Heart right ventricle (tissue), 16 donors: ENCODE data around the gene MYO1E. TPM values are rescaled to one million over a fixed set of nuclear protein-coding genes. Genes with fewer than 3 reads are reported as not detected.

Source experiments
- ATAC-seq, 8 donors: fragments of 200-7000 bp; cut with Tn5 transposase; one replicate each; pipeline ENCODE4 v1.9.1; 2020; ENCODE audit warnings: mild to moderate bottlenecking in 8 of 8, moderate library complexity in 8 of 8, moderate number of reproducible peaks in 1 of 8
- DNase-seq, 2 donors: peaks; one replicate each; pipeline ENCODE4 v3.0.0-alpha.2; 2020
- H3K27ac ChIP-seq, 10 donors: fragments of 200-600 bp; sonication (generic) in 2 of 10; one replicate each; pipeline versions ENCODE4 v1.5.0 to v1.8.0; 2020 to 2022; ENCODE audit warnings: mild to moderate bottlenecking in 3 of 10
- H3K27me3 ChIP-seq, 7 donors: fragments of 200-600 bp; one replicate each; pipeline ENCODE4 v1.8.0; 2021 to 2022; ENCODE audit warnings: mild to moderate bottlenecking in 2 of 7
- H3K36me3 ChIP-seq, 9 donors: fragments of 200-600 bp; sonication (generic) in 1 of 9; one replicate each; pipeline versions ENCODE4 v1.5.0 to v1.8.0; 2020 to 2022; ENCODE audit warnings: mild to moderate bottlenecking in 2 of 9
- H3K4me1 ChIP-seq, 9 donors: fragments of 200-600 bp; sonication (generic) in 1 of 9; one replicate each; pipeline versions ENCODE4 v1.5.0 to v1.8.0; 2020 to 2022; ENCODE audit warnings: mild to moderate bottlenecking in 4 of 9
- H3K4me3 ChIP-seq, 10 donors: fragments of 200-600 bp; sonication (generic) in 2 of 10; one replicate each; pipeline versions ENCODE4 v1.5.0 to v1.8.0; 2020 to 2022; ENCODE audit warnings: mild to moderate bottlenecking in 7 of 10, moderate library complexity in 2 of 10
- H3K9me3 ChIP-seq, 11 donors: fragments of 200-600 bp in 10 of 11; sonication (generic) in 2 of 11; one replicate each; pipeline versions ENCODE4 v1.5.0 to v1.8.0; 2013 to 2022; ENCODE audit warnings: mild to moderate bottlenecking in 2 of 11, control low read depth in 1 of 11, moderate library complexity in 1 of 11
- WGBS, 2 donors: extraction: QIAGEN DNeasy Blood & Tissue Kit; methylation state at CpG; one replicate each; pipeline ENCODE4 v1.1.7; 2013; ENCODE audit warnings: inconsistent platforms in 1 of 2; 5-methylcytosine and 5-hydroxymethylcytosine counted together
- intact Hi-C, 10 donors: fragments of 100-400 bp; cut with DNase I; formaldehyde crosslinking; loops; one replicate each; pipeline versions ENCODE4 v1.11.1 to v1.14.2; 2022
- polyA plus RNA-seq, 2 donors: library from polyadenylated mRNA; stranded (reverse); fragments of 200-250 nt; gene quantifications; one replicate each; pipeline ENCODE4 v1.2.3, GENCODE V29; 2013
- total RNA-seq, 10 donors: library from RNA; stranded (reverse); fragmentation: NEBNext Ultra II Directional in 3 of 10; extraction: Animal tissue kit (Norgen Biotek cat#: 25700) in 3 of 10; gene quantifications; one replicate each; pipeline versions ENCODE4 v1.2.1 to v1.2.4, GENCODE V29; 2021 to 2023
- TF ChIP-seq, protein P1 (sequence below), 9 donors: fragments of 200-600 bp; sonication (generic) in 2 of 9; IDR thresholded peaks; one replicate each; pipeline versions ENCODE4 v1.5.0 to v1.8.0; 2021 to 2022; ENCODE audit warnings: antibody characterized with exemption in 9 of 9, mild to moderate bottlenecking in 5 of 9, moderate library complexity in 1 of 9
- donor health status: Arrhythmogenic right ventricular cardiomyopathy.
- donor health status: ischemic (EF 13 %, LVEDD 7.1; RV severe dilation, severe dysfunction).
- donor health status: healthy with polysubstance abuse.
- donor health status: DM: no; HTN: yes; CAD: no.
- donor health status: DM: no; HTN: no; CAD: no.
- donor health status: ischemic (EF 25% LVEDD 6.9; RV normal size, moderate dysfunction).
- donor health status: ischemic (EF 25% LVEDD 5.7; RV mildly dilated, moderate dysfunction).
- donor health status: healthy.
- donor health status: DM: yes; HTN: yes; CAD: no.
- donor health status: Ischemic cardiomyopathy.
- donor health status: ischemic (EF 35%, LVEDD 5.7; RV mildly dilated, moderate dysfunction).
- donor health status: nonischemic (EF 11% LVEDD 7.7; RV severe dilation, severe dysfunction).
- donor health status: DM: yes; HTN: yes; CAD: no.
- donor health status: PGD.
- donor health status: ischemic (EF 29% LVEDD 5.4; RV normal size, mild dysfunction).
- donor health status: nonischemic (EF 23%, LVEDD 6.1; RV moderate dilation, normal function).

MYO1E gene
- total and polyA plus RNA-seq, 12 donors, result 9.3 to 75.3 (median 27.4) TPM

DNA sequence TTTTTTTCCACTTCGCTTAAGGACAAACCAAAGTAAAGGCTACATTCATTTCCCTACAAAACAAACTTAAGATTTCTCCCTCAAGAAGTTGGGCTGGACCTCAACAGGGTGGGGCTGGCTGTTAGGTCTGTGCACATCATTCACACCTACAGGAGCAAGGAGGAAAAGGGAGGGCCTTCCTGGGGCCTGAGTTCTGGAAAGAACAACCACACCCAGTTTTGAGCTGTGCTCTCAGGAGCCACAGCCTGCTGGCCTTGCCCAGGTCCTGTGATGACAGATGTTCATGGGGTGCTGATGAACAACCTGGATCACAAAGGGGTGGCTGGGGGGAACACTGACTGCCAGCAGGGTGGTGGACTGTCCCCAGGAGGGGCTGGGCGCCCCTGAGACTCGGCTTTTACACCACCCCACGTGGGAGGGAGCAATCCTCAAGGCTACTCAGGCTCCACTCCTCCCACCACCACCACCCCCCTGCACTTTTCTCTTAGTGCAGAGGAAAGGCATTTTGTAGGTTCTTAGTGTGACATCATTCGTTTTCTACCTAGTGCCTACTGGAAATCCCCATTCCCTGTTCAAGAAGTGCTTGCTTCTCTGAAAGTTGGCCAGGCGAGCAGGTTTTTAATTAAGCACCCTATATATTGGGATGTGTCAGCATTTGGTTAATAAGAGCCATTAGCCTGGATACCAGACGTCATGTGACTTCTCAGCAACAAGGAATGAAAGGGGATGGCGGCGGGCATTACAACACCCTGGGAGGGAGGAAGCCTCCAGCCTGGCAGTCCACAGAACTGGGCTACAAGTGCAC is 232.0 kb downstream of the MYO1E start:
- peaks cover 0 to 91% (median 10%) of the 10 kb centered on the region in 9 donors for H3K36me3 ChIP-seq
- intact Hi-C loops, result no loop called here
- ATAC-seq (peak in 1 of 8 donors; percentile 27), DNase-seq (no peak)
- H3K27me3 ChIP-seq, result no peaks in the 10 kb centered on the region
- no peak overlapping the region for H3K4me3 ChIP-seq
- TF ChIP-seq, protein P1, sequence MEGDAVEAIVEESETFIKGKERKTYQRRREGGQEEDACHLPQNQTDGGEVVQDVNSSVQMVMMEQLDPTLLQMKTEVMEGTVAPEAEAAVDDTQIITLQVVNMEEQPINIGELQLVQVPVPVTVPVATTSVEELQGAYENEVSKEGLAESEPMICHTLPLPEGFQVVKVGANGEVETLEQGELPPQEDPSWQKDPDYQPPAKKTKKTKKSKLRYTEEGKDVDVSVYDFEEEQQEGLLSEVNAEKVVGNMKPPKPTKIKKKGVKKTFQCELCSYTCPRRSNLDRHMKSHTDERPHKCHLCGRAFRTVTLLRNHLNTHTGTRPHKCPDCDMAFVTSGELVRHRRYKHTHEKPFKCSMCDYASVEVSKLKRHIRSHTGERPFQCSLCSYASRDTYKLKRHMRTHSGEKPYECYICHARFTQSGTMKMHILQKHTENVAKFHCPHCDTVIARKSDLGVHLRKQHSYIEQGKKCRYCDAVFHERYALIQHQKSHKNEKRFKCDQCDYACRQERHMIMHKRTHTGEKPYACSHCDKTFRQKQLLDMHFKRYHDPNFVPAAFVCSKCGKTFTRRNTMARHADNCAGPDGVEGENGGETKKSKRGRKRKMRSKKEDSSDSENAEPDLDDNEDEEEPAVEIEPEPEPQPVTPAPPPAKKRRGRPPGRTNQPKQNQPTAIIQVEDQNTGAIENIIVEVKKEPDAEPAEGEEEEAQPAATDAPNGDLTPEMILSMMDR (IDR thresholded peaks at IDR 0.05), result no peak
- 90 to 91% methylated on average over 9 of the region's 9 CpGs for WGBS, 2 donors
- no peak overlapping the region for H3K27ac ChIP-seq
- peaks cover 0 to 9% (median 6%) of the 10 kb centered on the region in 9 donors for H3K4me1 ChIP-seq
- H3K9me3 ChIP-seq, result no peaks in the 10 kb centered on the region

DNA sequence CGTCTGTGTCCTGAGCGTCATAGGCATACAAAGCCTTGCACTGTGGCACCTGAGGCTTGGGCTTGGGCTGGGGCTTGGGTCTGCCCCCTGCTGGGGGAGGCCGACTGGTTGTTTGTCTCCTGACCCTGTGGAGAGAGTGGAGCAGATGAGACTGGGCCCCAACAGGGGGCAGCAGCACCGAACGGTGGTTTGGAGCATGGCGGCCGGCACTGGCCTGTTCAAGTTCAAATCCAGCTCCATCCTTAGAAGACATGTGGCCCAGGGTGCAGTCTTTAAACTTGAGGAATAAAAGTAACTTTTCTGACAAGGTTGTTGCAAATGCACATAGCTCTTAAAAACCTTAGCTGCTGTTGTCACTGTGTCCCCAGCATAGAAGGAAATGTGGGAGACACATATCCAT is 234.4 kb downstream of the MYO1E start:
- H3K4me3 ChIP-seq, result no peak overlapping the region
- H3K27ac ChIP-seq, result no peak overlapping the region
- DNase-seq (peak; percentile 20 to 40), ATAC-seq (peak in 4 of 8 donors; percentile 55 to 67 (median 61))
- H3K27me3 ChIP-seq, result no peaks in the 10 kb centered on the region
- H3K9me3 ChIP-seq, result no peaks in the 10 kb centered on the region
- peaks cover 0 to 9% (median 6%) of the 10 kb centered on the region in 9 donors for H3K4me1 ChIP-seq
- peaks cover 0 to 89% (median 15%) of the 10 kb centered on the region in 9 donors for H3K36me3 ChIP-seq
- TF ChIP-seq, protein P1 (IDR thresholded peaks at IDR 0.05), result peak in 7 of 9 donors; percentile 35 to 59 (median 47)
- WGBS, 2 donors, result 70 to 74% methylated on average over 7 of the region's 7 CpGs
- intact Hi-C loops, result loop anchor here in 1 of 10 donors (10.0 kb wide), 1 partner anchor 153 kb away; the partner anchor contains the start of gene RNF111

DNA sequence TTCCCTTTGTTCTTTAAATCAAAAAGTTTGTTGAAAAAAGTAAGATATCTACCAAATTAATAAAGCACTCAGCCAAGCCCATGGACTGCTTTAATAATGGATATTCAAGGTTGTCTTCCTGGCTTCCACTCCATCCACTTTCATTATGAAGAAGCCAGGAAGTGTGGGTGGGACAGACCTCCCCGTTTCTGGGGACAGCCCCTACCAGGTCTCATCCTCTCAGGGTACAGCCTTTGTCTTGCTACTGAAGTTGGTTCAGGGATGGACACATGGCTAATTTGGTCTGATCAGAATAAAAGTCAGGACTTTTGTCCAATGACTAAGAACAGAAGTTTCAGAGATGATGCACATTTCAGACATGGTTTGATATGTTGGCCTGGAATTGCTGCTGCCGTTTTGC is 235.1 kb downstream of the MYO1E start:
- no peak for DNase-seq
- intact Hi-C loops, result loop anchor here in 1 of 10 donors (10.0 kb wide), 1 partner anchor 153 kb away; the partner anchor contains the start of gene RNF111
- WGBS, 2 donors, result 51 to 69% methylated on average over 2 of the region's 2 CpGs
- TF ChIP-seq, protein P1 (IDR thresholded peaks at IDR 0.05), result no peak
- H3K4me1 ChIP-seq, result peaks cover 0 to 9% (median 6%) of the 10 kb centered on the region in 9 donors
- no peak overlapping the region for H3K4me3 ChIP-seq
- H3K36me3 ChIP-seq, result peaks cover 0 to 87% (median 15%) of the 10 kb centered on the region in 9 donors
- ATAC-seq, result peak in 1 of 8 donors; percentile 38
- no peaks in the 10 kb centered on the region for H3K9me3 ChIP-seq
- H3K27me3 ChIP-seq, result no peaks in the 10 kb centered on the region
- H3K27ac ChIP-seq, result no peak overlapping the region

DNA sequence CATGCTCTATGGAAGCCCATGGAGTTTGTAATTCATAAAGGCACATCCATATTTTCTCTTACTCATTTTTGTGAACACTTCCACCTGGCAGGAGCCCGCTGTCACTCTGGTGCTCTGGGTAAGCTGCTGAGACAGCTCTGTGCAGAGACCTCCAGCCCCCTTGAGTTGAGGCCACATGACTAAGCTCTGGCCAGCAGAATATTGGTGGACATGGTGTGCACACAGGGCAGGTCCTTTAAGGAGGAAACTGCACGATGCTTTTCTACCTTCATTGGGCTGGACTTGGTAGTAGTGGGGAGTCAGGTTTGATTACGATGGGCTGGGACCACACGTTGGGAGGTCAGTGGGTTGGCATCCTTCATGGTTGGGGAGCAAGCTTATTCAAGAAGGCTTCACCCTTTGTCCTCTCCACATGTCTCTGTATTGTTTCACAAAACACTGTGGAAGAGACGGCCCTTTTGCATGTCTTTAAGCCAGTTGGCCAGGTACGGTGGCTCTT is 238.7 kb downstream of the MYO1E start:
- Histone ChIP-seq H3K36me3 (peaks cover 0 to 92% (median 15%) of the 10 kb centered on the region in 9 donors), H3K4me1 (no peaks in the 10 kb centered on the region), H3K4me3 (no peak overlapping the region), H3K27me3 (no peaks in the 10 kb centered on the region), H3K9me3 (peaks cover 0 to 11% (median 0%) of the 10 kb centered on the region in 11 donors), H3K27ac (no peak overlapping the region)
- intact Hi-C loops, result loop anchor here in 1 of 10 donors (10.0 kb wide), 1 partner anchor 149 kb away; the partner anchor contains the start of gene RNF111
- 98 to 99% methylated on average over 6 of the region's 6 CpGs for WGBS, 2 donors
- ATAC-seq, result no peak
- TF ChIP-seq, protein P1 (IDR thresholded peaks at IDR 0.05), result no peak
- no peak for DNase-seq
